GM20000 (cell line): Measurements from ENCODE around the gene PRPSAP1.

ENCODE experiments used
- DNase-seq: peaks from one replicate; pipeline ENCODE4 v3.0.0; 2012; ENCODE audit warnings: low spot score
- CTCF ChIP-seq: IDR thresholded peaks from 2 replicates; pipeline ENCODE4 v1.5.1; 2012; ENCODE audit warnings: mild to moderate bottlenecking, control low read depth; ENCODE audit errors: extremely low read depth, missing control alignments

PRPSAP1 gene

DNA sequence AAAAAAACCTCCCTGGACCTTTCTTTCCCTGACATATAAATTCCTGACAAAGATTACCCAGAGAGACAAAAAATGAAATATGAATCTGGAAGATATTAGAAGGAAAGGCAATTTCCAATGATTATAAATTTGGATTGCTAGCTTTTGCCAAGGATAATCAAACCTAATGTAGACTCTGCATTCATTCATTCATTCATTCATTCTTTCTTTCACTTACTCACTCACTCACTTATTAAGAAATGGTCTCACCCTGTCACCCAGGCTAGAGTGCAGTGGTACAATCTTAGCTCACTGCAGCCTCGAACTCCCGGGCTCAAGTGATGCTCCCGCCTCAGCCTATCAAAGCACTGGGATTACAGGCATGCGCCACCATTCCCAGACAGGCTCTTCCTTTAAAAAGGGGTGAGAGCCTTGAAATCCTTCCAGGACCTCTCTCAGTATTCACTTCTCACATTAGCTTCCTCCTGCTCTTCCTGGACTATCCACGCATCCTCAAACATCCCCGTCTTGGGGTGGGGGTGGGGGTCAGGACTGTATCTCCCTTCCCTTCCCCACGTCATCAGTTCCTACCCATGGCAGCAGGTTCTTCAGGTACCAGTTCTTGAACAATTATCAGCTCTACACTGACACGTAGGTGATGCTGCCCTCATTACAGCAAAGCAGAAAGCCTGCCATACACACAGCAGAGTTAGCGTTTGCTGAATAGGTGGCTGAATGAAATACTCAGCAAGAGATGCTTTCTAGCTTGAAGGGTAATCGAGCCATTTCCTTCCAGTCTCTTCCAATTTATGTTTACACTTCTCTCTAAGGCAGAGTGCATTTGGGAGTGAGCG lies 19.8 kb downstream of the PRPSAP1 start:
- no peak for DNase-seq
- no peak for TF ChIP-seq CTCF

DNA sequence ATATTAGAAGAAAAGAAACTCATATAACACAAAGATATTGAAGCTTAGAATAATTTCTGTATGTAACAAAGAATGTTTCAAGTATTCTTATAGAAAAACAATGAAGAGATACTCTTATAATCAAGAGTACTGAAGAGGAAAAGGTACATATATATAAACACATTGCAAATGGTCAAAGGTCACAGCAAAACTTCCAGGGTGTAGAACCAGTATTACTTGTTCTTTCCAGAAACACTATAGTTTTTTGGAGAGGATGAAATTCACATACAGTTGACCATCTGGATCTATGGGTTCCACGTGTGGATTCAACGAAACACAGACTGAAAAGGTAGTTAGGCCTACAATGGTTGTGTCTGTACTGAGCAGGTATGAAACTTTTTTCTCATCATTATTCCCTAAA lies 22.6 kb downstream of the PRPSAP1 start:
- no peak for DNase-seq
- no peak for TF ChIP-seq CTCF

DNA sequence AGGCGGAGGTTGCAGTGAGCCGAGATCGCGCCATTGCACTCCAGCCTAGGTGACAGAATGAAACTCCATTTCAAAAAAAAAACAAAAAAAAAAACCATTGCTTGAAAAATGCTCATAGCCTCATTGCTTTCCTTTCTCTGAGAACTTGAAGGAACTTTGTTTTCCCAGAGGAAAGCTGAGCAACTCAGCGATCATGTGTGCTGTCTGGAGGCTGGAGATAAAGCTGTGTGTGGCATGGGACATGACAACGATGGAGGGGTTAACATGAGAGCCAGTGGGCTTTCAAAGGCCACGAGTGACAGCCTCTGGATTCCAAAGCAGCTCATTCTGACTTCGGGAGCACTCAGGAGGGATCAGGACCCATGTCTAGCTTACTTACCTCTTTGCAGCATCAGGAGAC lies 24.1 kb downstream of the PRPSAP1 start:
- no peak for DNase-seq
- no peak for TF ChIP-seq CTCF

- DNase-seq: no peak
- TF ChIP-seq CTCF: no peak
These were observed 26.0 kb downstream of the PRPSAP1 start for GRCh38 chr17:76327696-76328095.

GRCh38 chr17:76326306-76326705 lies 27.4 kb downstream of the PRPSAP1 start:
- TF ChIP-seq CTCF: no peak
- no peak for DNase-seq

DNA sequence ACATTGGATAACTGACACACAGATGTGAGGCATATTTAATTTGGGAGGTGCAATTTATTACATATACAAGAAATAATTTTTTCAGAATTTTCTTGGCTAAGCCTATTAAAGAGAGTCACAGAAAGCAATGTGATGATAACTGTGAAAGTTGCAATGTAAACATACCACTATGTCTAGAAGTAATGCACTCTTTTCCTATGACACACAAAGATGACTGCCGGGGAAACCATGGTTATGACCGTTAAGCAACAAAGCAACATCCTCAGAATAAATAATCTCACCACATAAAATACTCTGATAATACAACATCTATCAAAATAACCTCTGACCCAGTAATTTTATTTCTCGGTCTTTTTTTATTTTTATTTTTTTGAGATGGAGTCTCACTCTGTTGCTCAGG lies 35.1 kb downstream of the PRPSAP1 start:
- DNase-seq: no peak

GRCh38 chr17:76317535-76317934 lies 36.2 kb downstream of the PRPSAP1 start:
- DNase-seq: no peak
- no peak for TF ChIP-seq CTCF

More for the DNA sequence above, 35.1 kb downstream of the PRPSAP1 start:
- TF ChIP-seq CTCF: no peak
